Skeletal muscle cell (primary cell): ENCODE measurements around the gene DCAF8L2.

Source experiments
- DNase-seq: peaks from one replicate; pipeline ENCODE4 v3.0.0-alpha.2; 2010; ENCODE audit warnings: low read depth
- H3K4me3 ChIP-seq: 2 replicates; pipeline ENCODE4 v1.5.1; 2011; ENCODE audit warnings: low read depth, mild to moderate bottlenecking, control low read depth, low read length, moderate library complexity

Gene DCAF8L2

DNA sequence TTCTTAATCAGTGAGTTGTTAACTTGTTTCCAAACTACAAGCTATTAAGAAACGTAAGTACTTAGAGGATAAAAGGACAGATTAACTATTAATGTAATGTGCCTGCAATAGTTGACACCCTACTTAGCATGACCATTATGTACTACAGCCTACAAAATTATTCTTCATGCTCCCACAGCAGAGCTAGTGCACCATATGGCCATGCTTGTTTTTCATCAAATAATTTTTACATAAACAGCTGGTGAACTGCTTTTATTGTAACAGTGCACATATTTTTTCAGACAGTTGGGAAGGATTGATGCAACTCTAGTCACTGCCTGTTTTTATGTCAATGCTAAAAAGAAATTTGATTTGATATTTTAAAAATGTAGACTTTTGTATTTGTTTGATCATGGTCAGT lies 207.4 kb downstream of the DCAF8L2 start:
- no peak for DNase-seq
- no peak overlapping the region for H3K4me3 ChIP-seq
